ENCODE data around the gene MISP3. TPM values are rescaled to one million over a fixed set of nuclear protein-coding genes. Genes with fewer than 3 reads are reported as not detected.
A peak's percentile ranks its signal among the peaks of the same experiment; 100 is the strongest.

Gene MISP3
- total RNA-seq, 2 donors from 2014 or later: 21.1 to 25.7 TPM

DNA sequence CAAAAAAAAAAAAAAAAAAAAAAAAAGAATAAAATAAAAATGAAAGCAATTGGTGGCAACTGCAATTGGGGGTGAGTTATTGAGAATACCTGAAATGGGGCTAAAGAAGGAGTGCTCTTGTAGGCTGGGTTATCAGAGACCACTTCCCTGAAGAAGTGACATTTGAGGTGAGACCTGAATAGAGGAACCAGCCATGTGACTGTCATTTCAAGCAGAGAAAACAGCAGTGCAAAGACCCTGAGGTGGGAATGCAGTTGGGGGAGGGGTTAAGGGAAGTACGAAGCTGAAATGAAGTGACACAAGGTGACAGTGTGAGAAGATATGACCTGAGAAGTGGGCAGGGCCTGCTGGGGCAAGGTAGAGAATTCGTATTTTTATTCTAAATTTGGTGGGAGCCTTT lies 6.5 kb upstream of the MISP3 start:
- Histone ChIP-seq H3K9me3 (no peaks in the 10 kb centered on the region), H3K4me1 (peaks cover 18% of the 10 kb centered on the region), H3K27me3 (no peaks in the 10 kb centered on the region), H3K27ac (no peak overlapping the region), H3K4me3 (no peak overlapping the region), H3K36me3 (replicated peaks in 1 of 2; ENCODE audit: insufficient read depth in 1 of 2, low read depth in 2 of 2) (no peaks in the 10 kb centered on the region)
- intact Hi-C loops (cut with DNase I): no loop called here
- no peak for ATAC-seq
- 52 to 63% methylated on average over 2 of the region's 2 CpGs for WGBS, 2 donors
- no peak for TF ChIP-seq CTCF (IDR thresholded peaks at IDR 0.05)
- no peak for TF ChIP-seq POLR2A (IDR thresholded peaks at IDR 0.05)
- no peak for DNase-seq

- no peak for DNase-seq
Measured at GRCh38 chr19:14070268-14071050, 2.1 kb upstream of the MISP3 start.

DNA sequence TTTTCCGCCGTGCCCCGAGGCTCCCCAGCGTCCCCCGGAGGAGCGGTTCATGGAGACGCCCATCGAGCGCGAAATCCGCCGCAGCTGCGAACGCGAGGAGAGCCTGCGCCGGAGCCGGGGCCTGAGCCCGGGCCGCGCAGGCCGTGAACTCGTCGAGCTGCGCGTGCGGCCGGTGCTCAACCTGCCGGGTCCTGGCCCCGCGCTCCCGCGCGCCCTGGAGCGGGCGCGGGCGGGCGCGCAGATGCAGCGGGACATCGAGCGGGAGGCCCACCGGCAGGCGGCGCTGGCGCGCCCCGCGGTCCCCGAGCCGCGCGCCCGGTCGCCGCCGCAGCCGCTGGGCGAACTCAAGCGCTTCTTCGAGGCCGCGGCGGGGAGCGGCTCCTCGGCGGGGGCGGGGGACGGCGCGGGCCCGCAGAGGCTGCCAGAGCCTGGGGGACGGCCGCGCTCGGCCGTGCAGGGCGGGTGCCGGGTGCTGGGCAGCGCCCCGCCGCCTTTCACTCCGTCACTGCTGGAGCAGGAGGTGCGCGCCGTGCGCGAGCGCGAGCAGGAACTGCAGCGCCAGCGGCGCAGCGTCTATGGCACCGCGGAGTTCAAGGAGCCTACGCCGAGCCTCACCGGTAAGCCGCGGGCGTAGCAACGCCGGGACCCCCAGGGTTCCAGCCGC lies 807 bp downstream of the MISP3 start:
- intact Hi-C loops (cut with DNase I): loop anchor here (5.0 kb wide), 1 partner anchor 191 kb away; no protein-coding TSS in a partner anchor
- DNase-seq (peak; percentile 78 to 84 (median 81)), ATAC-seq (peak; percentile 66)
- peak overlapping the region; percentile 85 to 97 (median 95) for H3K27ac ChIP-seq
- no peaks in the 10 kb centered on the region for H3K36me3 ChIP-seq (replicated peaks in 1 of 2; ENCODE audit: insufficient read depth in 1 of 2, low read depth in 2 of 2)
- H3K27me3 ChIP-seq: no peaks in the 10 kb centered on the region
- peak in 5 of 7 experiments; percentile 14 to 98 (median 81) for TF ChIP-seq CTCF (IDR thresholded peaks at IDR 0.05)
- TF ChIP-seq POLR2A (IDR thresholded peaks at IDR 0.05): peak; percentile 74 to 84 (median 80)
- peak overlapping the region; percentile 73 to 94 for H3K4me3 ChIP-seq
- no peaks in the 10 kb centered on the region for H3K9me3 ChIP-seq
- peaks cover 35% of the 10 kb centered on the region for H3K4me1 ChIP-seq
- WGBS, 2 donors: 0% methylated on average over 5 to 79 of the region's 106 CpGs

More at GRCh38 chr19:14070268-14071050, 2.1 kb upstream of the MISP3 start:
- no peak for TF ChIP-seq POLR2A (IDR thresholded peaks at IDR 0.05)
- Histone ChIP-seq H3K4me3 (no peak overlapping the region), H3K27ac (no peak overlapping the region), H3K9me3 (no peaks in the 10 kb centered on the region), H3K27me3 (no peaks in the 10 kb centered on the region), H3K4me1 (peaks cover 26% of the 10 kb centered on the region), H3K36me3 (replicated peaks in 1 of 2; ENCODE audit: insufficient read depth in 1 of 2, low read depth in 2 of 2) (no peaks in the 10 kb centered on the region)
- intact Hi-C loops (cut with DNase I): loop anchor here (5.0 kb wide), 1 partner anchor 188 kb away; no protein-coding TSS in a partner anchor
- WGBS, 2 donors: 93 to 98% methylated on average over 24 to 43 of the region's 43 CpGs
- ATAC-seq: no peak

DNA sequence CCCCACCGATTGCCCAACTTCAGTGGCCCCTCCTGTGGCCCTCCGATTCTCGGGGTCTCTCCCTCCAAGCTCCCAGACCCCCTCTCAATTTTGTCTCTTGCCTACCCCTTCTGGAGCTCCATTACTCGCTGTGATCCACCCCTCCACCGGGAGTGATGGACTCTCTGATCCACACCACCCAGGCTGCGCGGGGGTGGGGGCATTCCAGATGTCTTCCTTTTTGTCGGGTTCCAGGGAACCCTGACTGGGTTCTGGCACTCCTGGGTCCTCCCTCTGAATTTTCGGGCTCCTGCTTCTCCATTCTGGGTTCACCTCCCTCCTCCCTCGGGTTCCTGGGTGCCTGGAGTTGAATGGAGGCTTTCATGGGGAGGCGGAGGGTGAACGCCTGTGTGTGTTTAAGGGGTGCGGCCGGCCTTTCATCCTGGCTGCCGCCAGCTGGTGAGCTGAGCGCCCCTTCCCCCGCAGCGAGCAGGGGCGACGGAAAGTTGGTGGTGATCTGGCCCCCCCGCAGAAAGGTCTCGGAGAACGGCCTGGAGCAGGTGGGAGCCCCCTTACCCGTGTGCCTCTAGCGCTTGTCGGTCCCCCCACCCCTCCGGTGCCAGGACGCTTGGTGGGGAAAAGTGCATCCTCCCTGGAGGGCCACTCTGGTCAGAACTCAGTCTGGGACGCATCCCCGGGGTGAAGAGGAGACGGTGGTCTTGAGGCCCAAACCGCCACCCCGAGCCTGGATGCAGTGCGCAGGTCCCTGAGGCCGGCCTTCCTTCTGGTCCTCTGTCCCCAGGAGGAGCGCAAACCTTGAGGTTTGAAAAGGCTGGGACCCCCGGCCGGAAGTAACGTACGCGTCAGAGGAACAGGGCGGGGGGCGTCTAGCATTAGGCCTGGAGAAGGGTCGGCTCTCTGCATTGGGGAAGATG lies 1.6 kb downstream of the MISP3 start:
- H3K9me3 ChIP-seq: no peaks in the 10 kb centered on the region

More for the DNA sequence above, 1.6 kb downstream of the MISP3 start:
- H3K27ac ChIP-seq: peak overlapping the region; percentile 85 to 97 (median 95)
- H3K36me3 ChIP-seq (replicated peaks in 1 of 2; ENCODE audit: insufficient read depth in 1 of 2, low read depth in 2 of 2): no peaks in the 10 kb centered on the region
- WGBS, 2 donors: 0 to 1% methylated on average over 17 to 44 of the region's 44 CpGs
- H3K4me1 ChIP-seq: peaks cover 35% of the 10 kb centered on the region
- intact Hi-C loops (cut with DNase I): loop anchor here (5.0 kb wide), 1 partner anchor 192 kb away; no protein-coding TSS in a partner anchor
- H3K27me3 ChIP-seq: no peaks in the 10 kb centered on the region
- peak in 2 of 4 donors; percentile 43 to 54 for DNase-seq
- no peak for ATAC-seq
- TF ChIP-seq POLR2A (IDR thresholded peaks at IDR 0.05) (no peak), CTCF (IDR thresholded peaks at IDR 0.05) (peak in 2 of 7 experiments; percentile 3 to 31)
- H3K4me3 ChIP-seq: peak overlapping the region; percentile 20 to 94

All from body of pancreas (tissue), 4 donors.